Kidney glomerular epithelial cell (primary cell): ENCODE data around the gene CEP170.
"Not testable (repeated sequence)": the region's sequence is repeated elsewhere in the genome, so short reads cannot be mapped to it uniquely, and the experiment has no call there.

Experiments
- DNase-seq: peaks from one replicate; lab custom pipeline; 2025; lab: John Stamatoyannopoulos, UW

The CEP170 gene

DNA sequence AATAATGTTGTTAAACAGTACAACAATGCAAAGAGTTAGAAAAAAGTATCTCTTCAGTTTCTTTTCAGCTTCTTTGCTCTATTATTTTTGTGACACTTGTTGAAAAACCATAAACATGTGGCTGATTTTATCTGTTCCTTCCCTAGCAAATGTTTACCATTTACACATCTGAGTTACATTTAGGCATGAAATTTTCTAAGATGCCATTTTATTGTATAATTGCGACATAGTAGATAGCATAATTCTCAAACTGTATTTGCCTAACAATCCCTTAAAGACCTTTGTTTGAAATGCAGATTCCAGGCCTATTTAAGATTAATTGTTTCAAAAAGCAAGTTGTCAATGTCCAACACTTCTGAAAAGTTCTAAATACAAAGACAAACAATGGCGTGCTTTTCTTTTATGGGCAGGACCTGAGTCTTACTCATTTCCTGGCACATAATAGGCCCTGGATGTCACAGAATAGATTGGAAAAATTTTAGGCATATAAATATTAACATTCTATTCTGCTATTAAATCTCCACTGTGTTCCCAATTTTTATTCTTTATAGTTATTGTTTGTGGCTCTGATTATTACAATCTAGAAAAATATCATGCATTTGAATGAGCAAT is 81.2 kb downstream of the CEP170 start:
- not testable (repeated sequence) for DNase-seq

DNA sequence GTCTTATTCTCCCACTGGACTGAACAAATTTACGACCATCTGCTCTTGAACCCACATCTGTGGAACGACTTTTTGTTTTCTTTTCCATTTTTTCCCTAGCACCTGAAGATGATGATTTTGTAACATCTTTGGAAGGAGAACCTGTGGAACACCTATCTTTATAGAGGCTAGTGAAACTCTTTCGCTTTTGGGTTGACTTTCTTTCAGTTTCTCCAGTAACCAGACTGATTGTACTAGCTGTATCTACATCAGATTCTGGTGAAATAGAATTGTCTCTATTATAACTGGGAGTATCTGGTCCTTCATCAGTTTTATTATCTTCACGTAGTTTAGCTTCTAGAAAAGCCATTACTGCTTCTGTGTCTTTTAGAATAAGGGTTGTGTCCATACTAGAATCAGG is 90.2 kb downstream of the CEP170 start:
- not testable (repeated sequence) for DNase-seq

DNA sequence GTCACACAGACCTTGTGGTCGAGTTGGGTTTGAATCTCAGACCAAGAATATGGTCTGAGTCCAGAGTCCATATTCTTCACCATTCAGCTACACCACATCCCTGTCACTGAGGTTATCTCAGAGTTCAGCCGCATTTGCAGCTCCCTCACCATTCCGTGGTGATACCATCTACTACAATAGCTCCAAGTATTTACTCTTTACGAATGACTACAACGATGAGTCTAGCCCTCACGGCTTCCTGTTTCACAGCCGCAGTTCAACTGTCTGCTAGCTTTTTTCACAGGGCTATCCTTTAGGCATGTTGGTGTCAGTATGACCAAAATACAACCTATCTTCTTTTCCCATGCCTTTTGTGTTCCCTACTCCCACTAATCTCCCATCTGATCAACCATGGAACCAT is 104.2 kb downstream of the CEP170 start:
- DNase-seq, result not testable (repeated sequence)

- not testable (repeated sequence) for DNase-seq
Measured at GRCh38 chr1:243149120-243149519, 106.0 kb downstream of the CEP170 start.

GRCh38 chr1:243147351-243147750 is 107.7 kb downstream of the CEP170 start:
- not testable (repeated sequence) for DNase-seq

DNA sequence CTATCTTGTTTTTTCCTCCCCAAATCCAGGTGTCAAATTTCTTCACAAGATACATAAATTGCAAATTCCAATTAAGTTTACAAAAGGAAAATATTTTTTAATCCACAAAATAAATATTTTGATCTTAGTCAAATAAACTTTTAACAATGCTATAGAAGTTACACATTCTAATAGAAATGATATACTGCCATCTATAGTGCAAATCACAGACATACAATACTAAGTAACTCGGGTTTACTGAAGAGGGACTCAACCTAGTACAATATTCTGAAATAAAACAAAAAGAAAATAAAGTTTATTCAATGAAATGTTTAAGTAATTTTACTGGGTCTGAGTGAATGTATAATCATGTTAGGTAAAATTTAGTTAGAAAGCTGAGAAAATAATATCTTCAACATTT is 114.6 kb downstream of the CEP170 start:
- DNase-seq, result not testable (repeated sequence)

GRCh38 chr1:243122876-243123409 is 132.1 kb downstream of the CEP170 start:
- DNase-seq, result not testable (repeated sequence)

DNA sequence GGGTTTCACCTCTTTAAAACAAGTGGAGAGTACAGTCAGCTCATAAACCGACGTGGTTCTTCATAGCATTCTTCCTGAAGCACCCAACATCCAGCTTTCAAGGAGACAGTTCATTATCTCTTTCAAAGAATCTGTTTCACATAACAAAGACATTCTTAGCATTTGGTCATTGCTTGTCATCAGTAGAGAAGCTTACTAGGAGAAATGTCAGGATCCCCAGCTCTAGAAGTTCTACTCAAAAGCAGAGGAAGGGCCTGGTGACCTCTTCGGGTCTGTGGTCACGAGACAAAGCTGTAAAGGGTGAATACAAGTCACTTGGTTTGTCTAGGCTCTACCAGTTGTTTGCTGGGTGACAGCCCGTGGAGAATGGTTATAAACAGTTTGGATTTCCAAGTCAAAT is 133.1 kb downstream of the CEP170 start:
- DNase-seq, result not testable (repeated sequence)

GRCh38 chr1:243118601-243119322 is 136.3 kb downstream of the CEP170 start:
- not testable (repeated sequence) for DNase-seq

GRCh38 chr1:243116187-243116586 is 138.9 kb downstream of the CEP170 start:
- not testable (repeated sequence) for DNase-seq

DNA sequence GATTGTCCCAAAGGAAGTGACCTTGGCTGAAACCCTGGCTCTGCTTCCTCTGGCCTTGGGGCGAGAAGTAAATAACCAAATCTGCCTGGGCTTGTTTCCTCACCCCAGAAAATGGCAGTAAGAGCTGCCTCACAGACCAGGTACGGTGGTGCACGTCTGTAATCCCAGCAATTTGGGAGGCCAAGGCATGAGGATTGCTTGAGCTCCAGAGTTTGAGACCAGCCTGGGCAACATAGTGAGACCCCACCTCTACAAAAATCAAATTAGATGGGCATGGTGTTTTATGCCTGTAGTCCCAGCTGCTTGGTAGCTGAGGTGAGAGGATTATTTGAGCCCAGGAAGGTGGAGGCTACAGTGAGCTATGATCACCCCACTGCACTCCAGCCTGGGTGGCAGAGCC is 140.3 kb downstream of the CEP170 start:
- not testable (repeated sequence) for DNase-seq

- not testable (repeated sequence) for DNase-seq
Measured at GRCh38 chr1:243114059-243114713, 140.9 kb downstream of the CEP170 start.

DNA sequence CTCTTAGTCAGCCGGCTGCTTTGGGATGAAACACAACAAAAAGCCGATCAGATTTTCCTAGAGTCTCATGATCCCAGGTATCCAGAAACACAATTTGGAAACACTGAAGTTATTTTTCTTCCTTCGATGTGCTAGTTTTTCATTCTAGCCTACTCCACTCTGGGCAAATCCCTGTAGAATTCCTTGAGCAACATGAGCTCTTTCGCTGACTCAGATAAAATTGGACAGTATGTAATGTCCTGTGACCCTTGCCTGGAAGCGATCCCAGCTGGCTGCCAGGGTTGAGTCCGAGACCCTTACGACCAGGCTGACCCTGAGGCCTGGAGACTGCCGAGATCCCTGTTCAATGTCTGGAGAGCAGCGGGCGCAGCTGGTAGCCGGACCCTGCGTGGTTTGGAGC is 147.9 kb downstream of the CEP170 start:
- DNase-seq, result not testable (repeated sequence)

GRCh38 chr1:243105652-243106332 is 149.3 kb downstream of the CEP170 start:
- not testable (repeated sequence) for DNase-seq

GRCh38 chr1:243105104-243105503 is 150.0 kb downstream of the CEP170 start:
- not testable (repeated sequence) for DNase-seq

DNA sequence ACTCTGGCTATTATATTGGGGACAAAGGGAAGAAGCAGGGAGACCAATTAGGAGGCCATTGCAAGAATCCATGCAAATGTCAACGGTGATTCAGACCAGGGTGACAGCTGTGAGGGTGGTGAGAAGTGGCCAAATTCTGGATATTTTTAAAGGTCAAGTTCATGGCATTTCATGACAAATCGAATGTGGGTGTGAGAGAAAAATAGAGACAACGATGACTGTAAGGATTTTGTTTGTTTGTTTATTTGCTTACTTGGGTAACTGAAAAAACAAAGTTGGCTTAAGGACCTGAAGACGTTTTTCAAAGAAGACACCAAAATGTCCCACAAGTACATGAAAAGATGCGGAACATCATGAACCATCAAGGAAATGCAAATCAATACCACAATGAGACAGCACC is 150.6 kb downstream of the CEP170 start:
- not testable (repeated sequence) for DNase-seq

- DNase-seq, result not testable (repeated sequence)
Measured at GRCh38 chr1:243101551-243102050, 153.5 kb downstream of the CEP170 start.

- not testable (repeated sequence) for DNase-seq
Measured at GRCh38 chr1:243087368-243087767, 167.7 kb downstream of the CEP170 start.
